B cell (primary cell): ENCODE measurements around the gene C10orf105. TPM values are rescaled to one million over a fixed set of nuclear protein-coding genes. Genes with fewer than 3 reads are reported as not detected.

Experiments used
- ATAC-seq: fragments of 200-7000 bp; cut with Tn5 transposase; one replicate; pipeline ENCODE4 v1.10.0; 2021; ENCODE audit warnings: low read depth, mild to moderate bottlenecking, moderate number of reproducible peaks, moderate library complexity
- CTCF ChIA-PET: fragments of 350-600 bp; sonication (Branson Sonifier 250); formaldehyde crosslinking; loops from one replicate; lab custom pipeline; 2021; ENCODE audit warnings: antibody characterized with exemption, inconsistent platforms; lab: Charles Lee
- POLR2A ChIA-PET: fragments of 350-600 bp; sonication (Branson Sonifier 250); formaldehyde crosslinking; loops from one replicate; lab custom pipeline; 2021; ENCODE audit warnings: antibody characterized with exemption; lab: Charles Lee
- DNase-seq: peaks from one replicate; pipeline ENCODE4 v3.0.0; 2013
- H2AFZ ChIP-seq: 2 replicates; pipeline ENCODE4 v1.6.1; 2012; ENCODE audit warnings: mild to moderate bottlenecking, low read depth, low read length; ENCODE audit not compliant: insufficient read depth, poor library complexity, severe bottlenecking
- H3K27ac ChIP-seq, 2 donors: 1 replicate in 1 of 2; 2 replicates in 1 of 2; pipeline ENCODE4 v1.5.1; 2012 to 2013; ENCODE audit warnings: low read length in 2 of 2, mild to moderate bottlenecking in 2 of 2, moderate library complexity in 1 of 2
- H3K27me3 ChIP-seq, 4 experiments: fragments of 200-600 bp in 1 of 4; sonication (generic) in 1 of 4; replicated peaks in 1 of 4; 1 replicate in 2 of 4; 2 replicates in 2 of 4; pipeline versions ENCODE4 v1.6.1 to v1.7.0; 2013 to 2016; ENCODE audit warnings: low read length in 3 of 4, mild to moderate bottlenecking in 2 of 4, mixed read lengths in 1 of 4, moderate library complexity in 1 of 4; ENCODE audit not compliant: insufficient read depth in 4 of 4, control insufficient read depth in 3 of 4; ENCODE audit errors: control extremely low read depth in 1 of 4
- H3K36me3 ChIP-seq, 2 experiments: replicated peaks in 1 of 2; 1 replicate in 1 of 2; 2 replicates in 1 of 2; pipeline versions ENCODE4 v1.6.1 to v1.7.1; 2013; ENCODE audit warnings: low read length in 1 of 2; ENCODE audit not compliant: insufficient read depth in 2 of 2, control insufficient read depth in 1 of 2; ENCODE audit errors: control extremely low read depth in 1 of 2, extremely low read depth in 1 of 2
- H3K4me1 ChIP-seq, 2 donors: fragments of 200-600 bp in 1 of 2; sonication (generic) in 1 of 2; 1 replicate in 1 of 2; 2 replicates in 1 of 2; pipeline versions ENCODE4 v1.5.1 to v1.6.1; 2013 to 2017; ENCODE audit warnings: low read length in 2 of 2; ENCODE audit not compliant: control insufficient read depth in 2 of 2, insufficient read depth in 2 of 2
- H3K4me2 ChIP-seq: replicated peaks from 2 replicates; pipeline ENCODE3; 2012; ENCODE audit warnings: mild to moderate bottlenecking, low read depth, low read length; ENCODE audit not compliant: poor library complexity, severe bottlenecking
- H3K4me3 ChIP-seq, 5 experiments: fragments of 200-600 bp in 1 of 5; sonication (generic) in 1 of 5; 1 replicate in 3 of 5; 2 replicates in 2 of 5; pipeline versions ENCODE4 v1.5.1 to v1.7.0; 2011 to 2016; ENCODE audit warnings: low read length in 4 of 5, mild to moderate bottlenecking in 4 of 5, low read depth in 2 of 5, control low read depth in 1 of 5, moderate library complexity in 1 of 5; ENCODE audit not compliant: insufficient read depth in 1 of 5; ENCODE audit errors: control extremely low read depth in 1 of 5, extremely low read depth in 1 of 5
- H3K79me2 ChIP-seq: fragments of 200-600 bp; sonication (generic); one replicate; pipeline ENCODE4 v1.6.0; 2016; ENCODE audit warnings: low read length; ENCODE audit not compliant: control insufficient read depth, insufficient read depth
- H3K9ac ChIP-seq: fragments of 200-600 bp; sonication (generic); 2 replicates; pipeline ENCODE4 v1.6.1; 2017; ENCODE audit warnings: mild to moderate bottlenecking, low read length, moderate library complexity
- H3K9me3 ChIP-seq, 3 donors: one replicate each; pipeline versions ENCODE4 v1.6.1 to v1.7.1; 2013; ENCODE audit warnings: low read length in 2 of 3; ENCODE audit not compliant: control insufficient read depth in 2 of 3, insufficient read depth in 1 of 3; ENCODE audit errors: control extremely low read depth in 1 of 3
- H4K20me1 ChIP-seq: 2 replicates; pipeline ENCODE4 v1.6.0; 2012; ENCODE audit warnings: mild to moderate bottlenecking, low read length; ENCODE audit not compliant: insufficient read depth, control insufficient read depth, poor library complexity, severe bottlenecking
- H3K27ac Mint-ChIP-seq: one replicate; pipeline ENCODE4 v1.8.0; 2021; ENCODE audit warnings: mixed read lengths
- H3K27me3 Mint-ChIP-seq: one replicate; pipeline ENCODE4 v1.8.0; 2021; ENCODE audit warnings: mixed read lengths
- H3K4me1 Mint-ChIP-seq: one replicate; pipeline ENCODE4 v1.8.0; 2021; ENCODE audit warnings: mixed read lengths
- H3K4me3 Mint-ChIP-seq: one replicate; pipeline ENCODE4 v1.8.0; 2021; ENCODE audit warnings: mixed read lengths
- H3K9me3 Mint-ChIP-seq: one replicate; pipeline ENCODE4 v1.8.0; 2022; ENCODE audit warnings: mixed read lengths; ENCODE audit not compliant: insufficient read depth
- CTCF ChIP-seq: fragments of 200-600 bp; IDR thresholded peaks from one replicate; pipeline ENCODE4 v1.8.0; 2022; ENCODE audit warnings: antibody characterized with exemption, mild to moderate bottlenecking
- EZH2 ChIP-seq: IDR thresholded peaks from 2 replicates; pipeline ENCODE4 v1.6.1; 2012; ENCODE audit warnings: borderline replicate concordance, low read depth, mild to moderate bottlenecking, moderate library complexity, low read length; ENCODE audit not compliant: insufficient read depth, poor library complexity, severe bottlenecking
- WGBS: methylation state at CpG from one replicate; pipeline ENCODE4 v1.1.5; 2013; ENCODE audit warnings: missing lambda C conversion rate; ENCODE audit not compliant: insufficient coverage; 5-methylcytosine and 5-hydroxymethylcytosine counted together
- intact Hi-C: fragments of 100-400 bp; cut with micrococcal nuclease; formaldehyde crosslinking; loops from one replicate; pipeline ENCODE4 v1.10.0; 2022
- polyA plus RNA-seq: library from polyadenylated mRNA; depleted of rRNA; stranded (reverse); fragments of >200 nt; gene quantifications from 2 replicates; pipeline ENCODE4 v1.2.3, GENCODE V29; 2012
- total RNA-seq, 2 donors: library from RNA; stranded (reverse); fragments of 120-200 nt in 1 of 2; gene quantifications; 1 replicate in 1 of 2; 2 replicates in 1 of 2; pipeline versions ENCODE4 v1.2.3 to v1.2.4, GENCODE V29; 2013 to 2022

The C10orf105 gene
- total and polyA plus RNA-seq, 2 donors (not counting 1 experiment from before 2014, with no cell fraction given): 0.03 TPM; not detected in 1

- no peaks in the 10 kb centered on the region for H3K36me3 ChIP-seq
- Mint-ChIP-seq H3K27ac (no peak overlapping the region), H3K4me1 (peaks cover 19% of the 10 kb centered on the region), H3K9me3 (no peaks in the 10 kb centered on the region), H3K4me3 (no peak overlapping the region), H3K27me3 (no peaks in the 10 kb centered on the region)
- TF ChIP-seq CTCF (no peak), EZH2 (no peak)
- peaks cover 0 to 11% (median 10%) of the 10 kb centered on the region in 3 donors for H3K9me3 ChIP-seq
- intact Hi-C loops: loop anchor here (1.0 to 2.0 kb wide), 2 partner anchors 44 to 148 kb away; no protein-coding TSS in a partner anchor
- no peak overlapping the region for H3K27ac ChIP-seq
- POLR2A ChIA-PET: no interaction called here
- WGBS: 94% methylated on average over 2 of the region's 2 CpGs
- H3K79me2 ChIP-seq: no peaks in the 10 kb centered on the region
- CTCF ChIA-PET: interaction anchor here (0.6 to 5.3 kb wide), 11 partner anchors 28 to 232 kb away, joined by 3 to 48 read pairs (median 8); partner anchors contain the start of gene VSIR
- no peak overlapping the region for H3K4me3 ChIP-seq
- no peaks in the 10 kb centered on the region for H3K27me3 ChIP-seq
- H3K9ac ChIP-seq: no peak overlapping the region
- H2AFZ ChIP-seq: no peak overlapping the region
- H3K4me1 ChIP-seq: peaks cover 19 to 27% of the 10 kb centered on the region in 2 donors
- H4K20me1 ChIP-seq: no peaks in the 10 kb centered on the region
- no peak for ATAC-seq
- H3K4me2 ChIP-seq: no peak overlapping the region
- DNase-seq: no peak
Observed at GRCh38 chr10:71664585-71664984, 55.0 kb downstream of the C10orf105 start.

- Histone ChIP-seq H3K79me2 (no peaks in the 10 kb centered on the region), H3K27ac (no peak overlapping the region), H3K27me3 (no peaks in the 10 kb centered on the region), H3K4me2 (no peak overlapping the region), H2AFZ (no peak overlapping the region), H3K36me3 (no peaks in the 10 kb centered on the region), H3K9ac (no peak overlapping the region), H3K4me3 (no peak overlapping the region), H4K20me1 (no peaks in the 10 kb centered on the region), H3K9me3 (peaks cover 0 to 11% (median 10%) of the 10 kb centered on the region in 3 donors), H3K4me1 (peaks cover 19 to 25% of the 10 kb centered on the region in 2 donors)
- POLR2A ChIA-PET: no interaction called here
- no peaks in the 10 kb centered on the region for H3K9me3 Mint-ChIP-seq
- TF ChIP-seq CTCF (no peak), EZH2 (no peak)
- no peak overlapping the region for H3K4me3 Mint-ChIP-seq
- H3K27me3 Mint-ChIP-seq: no peaks in the 10 kb centered on the region
- WGBS: 92% methylated on average over 6 of the region's 7 CpGs
- no peak overlapping the region for H3K27ac Mint-ChIP-seq
- intact Hi-C loops: no loop called here
- DNase-seq (no peak), ATAC-seq (no peak)
- CTCF ChIA-PET: interaction anchor here (1.0 to 5.3 kb wide), 6 partner anchors 31 to 233 kb away, joined by 3 to 48 read pairs (median 8); no protein-coding TSS in a partner anchor
- H3K4me1 Mint-ChIP-seq: peaks cover 19% of the 10 kb centered on the region
Observed at GRCh38 chr10:71663311-71663710, 56.3 kb downstream of the C10orf105 start.
